Effector memory CD8-positive, alpha-beta T cell (primary cell): Measurements from ENCODE around the gene LONP1.

Experiments
- ATAC-seq: fragments of 150-1000 bp; cut with Tn5 transposase; replicated peaks from 2 replicates; pipeline ENCODE4 v1.10.0; 2021; ENCODE audit warnings: mild to moderate bottlenecking, moderate library complexity
- DNase-seq, 3 experiments: peaks; one replicate each; pipeline ENCODE4 v3.0.0; 2021
- H3K27ac Mint-ChIP-seq, 2 donors: one replicate each; pipeline ENCODE4 v1.8.0; 2022; ENCODE audit warnings: mild to moderate bottlenecking in 2 of 2, mixed read lengths in 2 of 2, moderate library complexity in 2 of 2
- H3K27me3 Mint-ChIP-seq, 2 donors: one replicate each; pipeline ENCODE4 v1.8.0; 2022; ENCODE audit warnings: mixed read lengths in 2 of 2
- H3K36me3 Mint-ChIP-seq: one replicate; pipeline ENCODE4 v1.8.0; 2022; ENCODE audit warnings: mild to moderate bottlenecking, moderate library complexity, mixed read lengths; ENCODE audit not compliant: insufficient read depth
- H3K4me1 Mint-ChIP-seq, 2 donors: one replicate each; pipeline ENCODE4 v1.8.0; 2022; ENCODE audit warnings: low read depth in 2 of 2, mixed read lengths in 2 of 2
- H3K4me3 Mint-ChIP-seq, 2 donors: one replicate each; pipeline ENCODE4 v1.8.0; 2022; ENCODE audit warnings: mild to moderate bottlenecking in 2 of 2, mixed read lengths in 2 of 2, moderate library complexity in 2 of 2
- H3K9me3 Mint-ChIP-seq, 2 donors: one replicate each; pipeline ENCODE4 v1.8.0; 2022; ENCODE audit warnings: mixed read lengths in 2 of 2

Gene LONP1

GRCh38 chr19:5727453-5728050, 7.6 kb upstream of the LONP1 start:
- no peaks in the 10 kb centered on the region for H3K4me1 Mint-ChIP-seq
- no peaks in the 10 kb centered on the region for H3K9me3 Mint-ChIP-seq
- no peak for DNase-seq
- H3K27me3 Mint-ChIP-seq, result peaks cover 11 to 17% of the 10 kb centered on the region in 2 donors
- no peak overlapping the region for H3K27ac Mint-ChIP-seq
- no peak overlapping the region for H3K4me3 Mint-ChIP-seq
- no peak for ATAC-seq
- no peaks in the 10 kb centered on the region for H3K36me3 Mint-ChIP-seq

- peak overlapping the region; percentile 87 to 93 for H3K4me3 Mint-ChIP-seq
- no peak for ATAC-seq
- H3K27me3 Mint-ChIP-seq, result no peaks in the 10 kb centered on the region
- H3K9me3 Mint-ChIP-seq, result no peaks in the 10 kb centered on the region
- DNase-seq, result peak in 2 of 3 experiments; percentile 21 to 25
- H3K27ac Mint-ChIP-seq, result peak overlapping the region; percentile 91 to 97
- H3K4me1 Mint-ChIP-seq, result peaks cover 16 to 18% of the 10 kb centered on the region in 2 donors
- H3K36me3 Mint-ChIP-seq, result peaks cover 40% of the 10 kb centered on the region
Observed at GRCh38 chr19:5719274-5719960, 529 bp downstream of the LONP1 start.

GRCh38 chr19:5718579-5719273, 1.2 kb downstream of the LONP1 start:
- Mint-ChIP-seq H3K4me1 (peaks cover 16 to 18% of the 10 kb centered on the region in 2 donors), H3K4me3 (peak overlapping the region; percentile 87 to 93), H3K27ac (peak overlapping the region; percentile 91 to 97), H3K36me3 (peaks cover 47% of the 10 kb centered on the region), H3K27me3 (no peaks in the 10 kb centered on the region), H3K9me3 (no peaks in the 10 kb centered on the region)
- ATAC-seq, result no peak
- DNase-seq, result no peak

GRCh38 chr19:5718037-5718578, 1.8 kb downstream of the LONP1 start:
- H3K27me3 Mint-ChIP-seq, result no peaks in the 10 kb centered on the region
- H3K27ac Mint-ChIP-seq, result peak overlapping the region; percentile 91 to 97
- ATAC-seq (no peak), DNase-seq (no peak)
- H3K9me3 Mint-ChIP-seq, result no peaks in the 10 kb centered on the region
- peaks cover 16 to 18% of the 10 kb centered on the region in 2 donors for H3K4me1 Mint-ChIP-seq
- H3K4me3 Mint-ChIP-seq, result peak overlapping the region; percentile 87 to 93
- peaks cover 53% of the 10 kb centered on the region for H3K36me3 Mint-ChIP-seq

GRCh38 chr19:5717215-5717935, 2.6 kb downstream of the LONP1 start:
- H3K4me3 Mint-ChIP-seq, result peak overlapping the region in 1 of 2 donors; percentile 93
- no peak for DNase-seq
- no peaks in the 10 kb centered on the region for H3K27me3 Mint-ChIP-seq
- peaks cover 61% of the 10 kb centered on the region for H3K36me3 Mint-ChIP-seq
- no peaks in the 10 kb centered on the region for H3K9me3 Mint-ChIP-seq
- peak overlapping the region; percentile 91 to 97 for H3K27ac Mint-ChIP-seq
- ATAC-seq, result no peak
- peaks cover 16 to 18% of the 10 kb centered on the region in 2 donors for H3K4me1 Mint-ChIP-seq

GRCh38 chr19:5714816-5715215, 5.1 kb downstream of the LONP1 start:
- Mint-ChIP-seq H3K27me3 (no peaks in the 10 kb centered on the region), H3K4me3 (no peak overlapping the region), H3K4me1 (peaks cover 14 to 16% of the 10 kb centered on the region in 2 donors), H3K9me3 (no peaks in the 10 kb centered on the region), H3K36me3 (peaks cover 71% of the 10 kb centered on the region), H3K27ac (no peak overlapping the region)
- DNase-seq (no peak), ATAC-seq (no peak)

GRCh38 chr19:5713228-5713627, 6.7 kb downstream of the LONP1 start:
- no peaks in the 10 kb centered on the region for H3K27me3 Mint-ChIP-seq
- DNase-seq (no peak), ATAC-seq (no peak)
- H3K9me3 Mint-ChIP-seq, result no peaks in the 10 kb centered on the region
- peaks cover 78% of the 10 kb centered on the region for H3K36me3 Mint-ChIP-seq
- no peak overlapping the region for H3K4me3 Mint-ChIP-seq
- H3K4me1 Mint-ChIP-seq, result peaks cover 6 to 7% of the 10 kb centered on the region in 2 donors
- peak overlapping the region in 1 of 2 donors; percentile 35 for H3K27ac Mint-ChIP-seq

- no peak for DNase-seq
- Mint-ChIP-seq H3K27ac (peak overlapping the region in 1 of 2 donors; percentile 46), H3K9me3 (no peaks in the 10 kb centered on the region), H3K4me3 (no peak overlapping the region), H3K4me1 (peaks cover 0 to 3% of the 10 kb centered on the region in 2 donors), H3K36me3 (peaks cover 82% of the 10 kb centered on the region), H3K27me3 (no peaks in the 10 kb centered on the region)
- ATAC-seq, result no peak
Observed at GRCh38 chr19:5711713-5712161, 8.2 kb downstream of the LONP1 start.

- no peak overlapping the region for H3K4me3 Mint-ChIP-seq
- DNase-seq, result no peak
- no peaks in the 10 kb centered on the region for H3K9me3 Mint-ChIP-seq
- peaks cover 86% of the 10 kb centered on the region for H3K36me3 Mint-ChIP-seq
- H3K27ac Mint-ChIP-seq, result no peak overlapping the region
- peaks cover 0 to 3% of the 10 kb centered on the region in 2 donors for H3K4me1 Mint-ChIP-seq
- no peaks in the 10 kb centered on the region for H3K27me3 Mint-ChIP-seq
- ATAC-seq, result no peak
Observed at GRCh38 chr19:5711025-5711424, 8.9 kb downstream of the LONP1 start.

- Mint-ChIP-seq H3K9me3 (no peaks in the 10 kb centered on the region), H3K4me1 (peaks cover 0 to 3% of the 10 kb centered on the region in 2 donors), H3K36me3 (peaks cover 91% of the 10 kb centered on the region), H3K4me3 (peak overlapping the region in 1 of 2 donors; percentile 19), H3K27me3 (no peaks in the 10 kb centered on the region), H3K27ac (no peak overlapping the region)
- DNase-seq, result no peak
- no peak for ATAC-seq
Observed at GRCh38 chr19:5707576-5708575, 12.1 kb downstream of the LONP1 start.

- H3K36me3 Mint-ChIP-seq, result peaks cover 87% of the 10 kb centered on the region
- no peak overlapping the region for H3K4me3 Mint-ChIP-seq
- no peaks in the 10 kb centered on the region for H3K9me3 Mint-ChIP-seq
- no peaks in the 10 kb centered on the region for H3K27me3 Mint-ChIP-seq
- H3K27ac Mint-ChIP-seq, result peak overlapping the region in 1 of 2 donors; percentile 66
- peaks cover 0 to 3% of the 10 kb centered on the region in 2 donors for H3K4me1 Mint-ChIP-seq
- DNase-seq (no peak), ATAC-seq (no peak)
Observed at GRCh38 chr19:5706876-5707573, 12.9 kb downstream of the LONP1 start.

- peaks cover 0 to 3% of the 10 kb centered on the region in 2 donors for H3K4me1 Mint-ChIP-seq
- H3K27me3 Mint-ChIP-seq, result no peaks in the 10 kb centered on the region
- no peaks in the 10 kb centered on the region for H3K9me3 Mint-ChIP-seq
- DNase-seq, result no peak
- H3K36me3 Mint-ChIP-seq, result peaks cover 86% of the 10 kb centered on the region
- no peak for ATAC-seq
- no peak overlapping the region for H3K4me3 Mint-ChIP-seq
- peak overlapping the region in 1 of 2 donors; percentile 66 for H3K27ac Mint-ChIP-seq
Observed at GRCh38 chr19:5705552-5705951, 14.4 kb downstream of the LONP1 start.
